Measurements from ENCODE around the gene ATP7B. TPM values are rescaled to one million over a fixed set of nuclear protein-coding genes. Genes with fewer than 3 reads are reported as not detected.
"Not testable (repeated sequence)": the region's sequence is repeated elsewhere in the genome, so short reads cannot be mapped to it uniquely, and the experiment has no call there.

Gene ATP7B
- total RNA-seq, 1 donor from 2014 or later = 11.6 TPM

- no peaks in the 10 kb centered on the region for H3K36me3 Mint-ChIP-seq (ENCODE audit: low read depth)
- no peak overlapping the region for H3K4me3 Mint-ChIP-seq
- DNase-seq (ENCODE audit: low read depth, low spot score) = no peak
- peaks cover 9% of the 10 kb centered on the region for H3K4me1 Mint-ChIP-seq
- no peaks in the 10 kb centered on the region for H3K27me3 Mint-ChIP-seq (ENCODE audit: low read depth)
- no peaks in the 10 kb centered on the region for H3K9me3 Mint-ChIP-seq
- TF ChIP-seq CTCF (conservative IDR thresholded peaks at IDR 0.05) = no peak
- no peak overlapping the region for H3K27ac Mint-ChIP-seq (ENCODE audit: unreplicated experiment)
Measured at GRCh38 chr13:51912091-51912490, 99.2 kb downstream of the ATP7B start.

GRCh38 chr13:51910508-51910907 is 100.7 kb downstream of the ATP7B start:
- no peak for TF ChIP-seq CTCF (conservative IDR thresholded peaks at IDR 0.05)

GRCh38 chr13:51909265-51909664 is 102.0 kb downstream of the ATP7B start:
- not testable (repeated sequence) for H3K27ac Mint-ChIP-seq (ENCODE audit: unreplicated experiment); DNase-seq (ENCODE audit: low read depth, low spot score); H3K4me3 Mint-ChIP-seq; H3K9me3 Mint-ChIP-seq; H3K36me3 Mint-ChIP-seq (ENCODE audit: low read depth); H3K27me3 Mint-ChIP-seq (ENCODE audit: low read depth)
- peaks cover 15% of the 10 kb centered on the region for H3K4me1 Mint-ChIP-seq

More at GRCh38 chr13:51910508-51910907, 100.7 kb downstream of the ATP7B start:
- Mint-ChIP-seq H3K4me3 (no peak overlapping the region), H3K36me3 (ENCODE audit: low read depth) (no peaks in the 10 kb centered on the region), H3K9me3 (no peaks in the 10 kb centered on the region), H3K27ac (ENCODE audit: unreplicated experiment) (no peak overlapping the region), H3K4me1 (peaks cover 15% of the 10 kb centered on the region), H3K27me3 (ENCODE audit: low read depth) (no peaks in the 10 kb centered on the region)
- DNase-seq (ENCODE audit: low read depth, low spot score) = no peak

GRCh38 chr13:51907040-51907732 is 104.1 kb downstream of the ATP7B start:
- Mint-ChIP-seq H3K4me1 (peaks cover 5% of the 10 kb centered on the region), H3K27ac (ENCODE audit: unreplicated experiment) (no peak overlapping the region), H3K4me3 (no peak overlapping the region), H3K9me3 (no peaks in the 10 kb centered on the region), H3K27me3 (ENCODE audit: low read depth) (no peaks in the 10 kb centered on the region), H3K36me3 (ENCODE audit: low read depth) (no peaks in the 10 kb centered on the region)
- TF ChIP-seq CTCF (conservative IDR thresholded peaks at IDR 0.05) = no peak
- DNase-seq (ENCODE audit: low read depth, low spot score) = no peak

- H3K9me3 Mint-ChIP-seq = no peaks in the 10 kb centered on the region
- no peak for DNase-seq (ENCODE audit: low read depth, low spot score)
- H3K4me1 Mint-ChIP-seq = peaks cover 5% of the 10 kb centered on the region
- no peak overlapping the region for H3K27ac Mint-ChIP-seq (ENCODE audit: unreplicated experiment)
- no peaks in the 10 kb centered on the region for H3K36me3 Mint-ChIP-seq (ENCODE audit: low read depth)
- H3K4me3 Mint-ChIP-seq = no peak overlapping the region
- TF ChIP-seq CTCF (conservative IDR thresholded peaks at IDR 0.05) = no peak
- H3K27me3 Mint-ChIP-seq (ENCODE audit: low read depth) = no peaks in the 10 kb centered on the region
Measured at GRCh38 chr13:51906581-51906980, 104.7 kb downstream of the ATP7B start.

GRCh38 chr13:51905787-51906186 is 105.5 kb downstream of the ATP7B start:
- Mint-ChIP-seq H3K27me3 (ENCODE audit: low read depth) (no peaks in the 10 kb centered on the region), H3K27ac (ENCODE audit: unreplicated experiment) (no peak overlapping the region), H3K9me3 (no peaks in the 10 kb centered on the region), H3K4me1 (peaks cover 5% of the 10 kb centered on the region), H3K4me3 (no peak overlapping the region), H3K36me3 (ENCODE audit: low read depth) (no peaks in the 10 kb centered on the region)
- no peak for DNase-seq (ENCODE audit: low read depth, low spot score)
- no peak for TF ChIP-seq CTCF (conservative IDR thresholded peaks at IDR 0.05)
